Stimulated activated CD8-positive, alpha-beta memory T cell treated with anti-CD3 and anti-CD28 coated beads, Interleukin-15, amount 100 ng/mL, for 48 hours (primary cell): ENCODE measurements around the gene KIRREL3.

ENCODE experiments used
- DNase-seq, 2 donors: peaks; one replicate each; pipeline ENCODE4 v3.0.0-alpha.2; 2020; ENCODE audit warnings: low read depth in 2 of 2

The KIRREL3 gene

GRCh38 chr11:126832387-126832786 is 168.2 kb downstream of the KIRREL3 start:
- no peak for DNase-seq

DNA sequence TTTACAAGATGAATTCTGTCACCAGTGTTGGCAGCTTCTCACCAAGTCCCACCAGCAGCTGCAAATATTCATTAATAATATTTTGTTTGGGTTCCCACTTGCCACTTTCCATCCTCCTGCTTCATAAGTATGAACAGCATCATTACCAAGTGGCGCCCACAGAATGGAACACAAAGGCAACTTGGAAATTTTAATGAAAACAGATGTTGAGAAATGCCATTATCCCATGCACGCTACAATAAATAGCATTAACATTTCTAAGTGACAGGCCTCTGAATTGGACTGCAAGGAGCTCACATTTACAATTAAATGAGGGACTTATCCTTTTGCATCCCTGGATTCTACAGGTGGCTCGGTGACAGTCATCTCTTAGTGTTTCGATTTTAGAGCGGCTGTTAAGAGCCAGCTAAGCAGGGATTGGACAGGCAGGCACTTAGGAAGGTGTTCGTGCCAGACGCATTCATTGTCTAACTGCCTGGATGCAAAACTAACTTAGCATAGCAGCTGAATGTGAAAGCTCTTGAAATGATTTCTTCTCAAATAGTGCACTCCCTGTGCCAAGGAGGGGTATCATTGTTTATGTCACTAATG is 170.3 kb downstream of the KIRREL3 start:
- DNase-seq, result no peak

- no peak for DNase-seq
These were observed 170.9 kb downstream of the KIRREL3 start for GRCh38 chr11:126829716-126830115.

DNA sequence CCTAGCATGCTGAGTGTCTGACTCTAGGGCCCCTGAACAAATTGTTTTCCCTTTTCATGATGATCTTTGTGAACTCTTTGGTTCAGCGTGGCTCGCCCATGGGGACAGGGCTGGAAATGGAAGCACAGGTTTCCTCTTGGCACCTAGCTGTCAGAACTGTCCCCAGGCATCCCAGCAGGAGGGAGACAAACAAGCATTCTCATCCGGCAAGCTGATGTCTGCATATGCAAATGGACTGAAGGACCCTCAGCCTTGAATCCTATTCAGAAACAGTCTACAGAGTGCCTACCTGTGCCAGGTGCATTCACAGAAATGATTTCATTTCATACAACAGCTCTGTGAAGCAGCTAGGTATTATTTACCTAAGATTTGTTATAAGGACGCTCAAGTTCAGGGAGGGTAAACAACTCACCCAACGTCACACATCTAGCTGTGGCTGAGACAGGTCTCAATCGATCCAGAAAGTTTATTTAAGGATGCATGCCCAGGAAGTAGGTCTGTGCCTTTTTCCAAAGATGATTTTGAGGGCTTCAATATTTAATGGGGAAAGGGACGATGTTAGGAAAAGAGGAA is 176.4 kb downstream of the KIRREL3 start:
- DNase-seq, result no peak

DNA sequence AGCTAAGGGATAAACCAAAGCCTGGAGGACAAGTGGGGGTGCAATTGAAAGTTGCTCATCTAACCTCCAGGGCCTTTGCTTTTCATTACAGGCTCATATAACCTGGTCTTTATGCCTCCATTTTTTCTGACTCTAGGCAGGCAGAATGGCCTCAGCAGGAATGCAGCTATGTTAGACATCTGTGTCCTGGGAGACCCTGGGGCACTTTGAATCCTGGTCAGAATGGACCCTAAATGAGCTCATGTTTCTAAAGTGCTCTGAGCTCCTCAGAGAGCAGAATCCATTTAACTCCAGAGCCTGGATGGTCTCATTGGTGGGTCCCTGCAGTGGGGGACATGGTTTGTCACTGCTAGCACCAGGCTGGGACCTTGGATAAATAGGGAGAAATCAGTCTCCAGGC is 177.3 kb downstream of the KIRREL3 start:
- DNase-seq, result no peak

GRCh38 chr11:126821827-126822226 is 178.7 kb downstream of the KIRREL3 start:
- no peak for DNase-seq

DNA sequence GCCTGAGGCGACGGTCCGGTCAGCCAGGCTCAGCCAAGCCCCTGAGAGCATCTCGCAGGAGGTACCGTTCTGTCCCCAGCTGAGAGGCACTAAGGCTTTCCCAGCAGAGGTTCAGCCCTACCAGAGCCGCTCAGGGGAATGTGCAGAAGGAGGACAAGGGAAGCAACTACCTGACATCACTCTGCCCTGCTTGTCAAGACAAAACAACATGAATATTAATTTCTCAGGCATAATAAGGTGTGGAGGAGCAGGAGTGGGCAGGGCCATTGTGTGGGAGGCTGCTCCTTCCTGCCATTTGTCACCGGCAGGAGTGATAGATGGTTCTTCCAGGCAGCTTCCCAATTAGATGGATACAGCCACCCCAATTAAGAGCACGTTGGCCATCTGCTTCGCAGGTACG is 181.4 kb downstream of the KIRREL3 start:
- DNase-seq, result no peak

GRCh38 chr11:126817523-126818450 is 182.8 kb downstream of the KIRREL3 start:
- DNase-seq, result no peak

GRCh38 chr11:126817096-126817495 is 183.5 kb downstream of the KIRREL3 start:
- DNase-seq, result no peak

- DNase-seq, result no peak
These were observed 183.9 kb downstream of the KIRREL3 start for GRCh38 chr11:126816645-126817044.

DNA sequence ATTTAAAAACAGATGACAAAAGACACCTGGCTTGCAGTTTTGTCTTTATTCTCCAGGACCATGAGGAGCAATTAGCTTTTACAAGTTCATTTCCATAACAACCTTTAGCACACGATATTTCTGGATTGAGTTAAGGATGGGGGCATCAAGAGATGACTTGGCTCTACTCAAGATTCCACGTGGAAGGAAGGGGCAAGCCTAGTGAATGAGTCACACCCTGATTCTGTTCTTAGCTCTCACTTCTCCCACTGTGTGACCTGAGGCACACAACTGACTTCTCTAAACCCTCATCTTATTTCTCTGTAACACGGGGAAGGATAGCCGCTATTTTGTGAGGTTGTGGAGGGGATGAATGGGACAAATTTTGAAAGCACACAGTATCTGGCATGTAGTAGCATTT is 185.5 kb downstream of the KIRREL3 start:
- no peak for DNase-seq

DNA sequence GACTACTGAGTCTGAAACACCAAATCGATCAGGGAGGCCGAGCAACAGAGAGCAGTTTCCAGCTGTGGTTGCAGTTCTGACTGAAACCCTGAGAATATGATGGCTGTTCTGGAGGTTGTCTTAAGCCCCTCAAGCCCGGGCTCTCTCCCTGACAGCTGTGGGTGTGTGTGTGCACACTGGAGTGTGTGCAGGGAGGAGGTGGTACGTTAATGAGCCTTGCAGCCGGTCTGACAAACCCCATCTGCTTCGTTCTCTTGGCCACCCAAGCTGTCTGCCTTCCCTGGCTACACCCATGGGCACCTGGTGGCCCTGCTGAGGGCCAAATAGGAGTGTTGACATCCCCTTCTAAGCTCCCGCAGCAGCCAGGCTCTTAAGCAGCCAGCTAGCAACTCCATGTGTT is 189.8 kb downstream of the KIRREL3 start:
- DNase-seq, result no peak

DNA sequence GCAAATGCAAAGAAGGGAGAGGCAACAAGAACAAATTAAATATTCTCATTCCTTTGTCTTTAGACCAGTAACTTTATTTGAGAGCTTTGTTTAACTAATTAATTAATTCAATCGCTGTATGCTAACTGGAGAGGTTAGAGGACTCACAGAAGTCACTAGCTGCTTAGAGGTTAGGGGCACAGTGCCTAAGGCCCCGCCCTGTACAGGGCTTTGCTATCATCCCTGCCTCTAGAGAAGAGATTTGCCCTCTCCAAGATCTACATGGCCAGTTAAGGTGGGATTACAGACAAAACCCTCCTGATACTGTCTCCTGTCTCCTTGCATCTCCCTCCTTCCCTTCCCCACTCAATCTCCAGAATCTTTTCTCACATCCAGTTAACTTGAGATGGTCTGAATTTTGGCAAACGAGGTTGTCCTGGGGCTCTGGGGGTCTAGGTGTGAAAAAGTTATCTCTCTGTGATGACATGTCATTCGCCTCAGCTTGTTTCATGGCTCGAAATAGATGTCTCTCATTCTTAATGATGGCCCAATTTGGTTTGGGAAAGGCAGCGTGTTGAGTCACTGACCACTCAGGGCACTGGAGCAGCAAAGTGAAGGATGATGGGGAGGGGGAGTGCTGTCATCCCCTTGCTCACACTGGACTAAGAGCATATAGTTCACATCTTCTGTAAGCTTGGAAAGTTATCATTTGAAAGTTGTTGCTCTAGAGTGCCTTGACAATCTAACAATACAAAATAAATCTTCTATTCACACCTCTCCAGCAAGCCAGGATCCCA is 190.9 kb downstream of the KIRREL3 start:
- DNase-seq, result no peak

- DNase-seq, result no peak
These were observed 191.7 kb downstream of the KIRREL3 start for GRCh38 chr11:126808836-126809235.

GRCh38 chr11:126808296-126808695 is 192.3 kb downstream of the KIRREL3 start:
- no peak for DNase-seq

- DNase-seq, result no peak
These were observed 194.7 kb downstream of the KIRREL3 start for GRCh38 chr11:126805870-126806269.

DNA sequence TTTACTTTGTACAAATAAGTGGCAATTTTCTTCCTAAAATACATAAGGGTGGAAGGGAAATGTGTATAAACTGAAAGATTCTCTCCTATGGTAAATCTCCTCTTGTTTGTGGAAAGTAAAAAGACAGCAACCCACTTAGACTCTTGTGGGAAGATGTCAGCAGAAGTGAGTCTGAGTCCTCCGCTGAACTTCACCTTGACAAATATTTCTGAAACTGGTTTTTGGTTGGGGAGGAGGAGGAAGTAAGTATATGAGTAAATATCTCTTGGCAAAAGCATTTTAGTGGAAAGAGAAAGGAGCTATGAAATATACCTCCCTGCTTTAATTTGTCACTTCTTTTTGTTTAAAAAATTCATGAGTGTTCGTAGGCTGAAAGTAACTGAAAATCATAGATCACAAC is 196.2 kb downstream of the KIRREL3 start:
- DNase-seq, result no peak

- no peak for DNase-seq
These were observed 200.6 kb downstream of the KIRREL3 start for GRCh38 chr11:126800009-126800408.

GRCh38 chr11:126797457-126798169 is 203.0 kb downstream of the KIRREL3 start:
- DNase-seq, result no peak

- no peak for DNase-seq
These were observed 207.0 kb downstream of the KIRREL3 start for GRCh38 chr11:126793596-126793995.

GRCh38 chr11:126791991-126792390 is 208.6 kb downstream of the KIRREL3 start:
- no peak for DNase-seq

DNA sequence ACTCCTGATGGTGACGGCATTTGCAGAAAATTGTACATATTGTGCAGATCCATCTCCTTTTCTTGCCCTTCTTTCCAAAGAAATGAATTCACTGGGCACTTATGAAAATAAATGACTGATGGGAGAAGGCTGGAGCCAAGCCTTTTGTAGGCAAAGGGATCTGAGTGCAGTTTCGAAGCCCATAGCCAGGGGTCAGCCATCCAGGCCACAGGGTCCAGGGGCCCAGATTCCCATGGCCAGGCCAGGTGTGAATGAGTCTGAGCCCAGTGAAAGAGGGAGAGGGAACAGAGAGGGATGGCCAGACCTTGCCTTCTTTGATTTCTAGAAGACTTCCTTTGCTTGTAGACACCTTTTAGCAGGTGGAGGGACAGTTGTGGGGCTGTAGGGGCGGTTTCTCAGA is 209.1 kb downstream of the KIRREL3 start:
- no peak for DNase-seq
